Measurements from ENCODE around the gene GRK4.

GRCh38 chr4:3046162-3046561 is 82.8 kb downstream of the GRK4 start:
- TF ChIP-seq CTCF (IDR thresholded peaks at IDR 0.05) (no peak), POLR2A (IDR thresholded peaks at IDR 0.05) (no peak)
